HG03280 (cell line): ENCODE results near the gene RNF40.

Experiments
- ATAC-seq: cut with Tn5 transposase; IDR thresholded peaks from one replicate; pipeline ENCODE4 v1.9.1; 2021; ENCODE audit warnings: mild to moderate bottlenecking, moderate library complexity; ENCODE audit not compliant: unreplicated experiment

RNF40 gene

GRCh38 chr16:30761427-30761927, 645 bp upstream of the RNF40 start:
- ATAC-seq = peak; percentile 36

- ATAC-seq = no peak
These were observed 1.0 kb downstream of the RNF40 start for GRCh38 chr16:30762991-30763725.

- no peak for ATAC-seq
These were observed 2.0 kb downstream of the RNF40 start for GRCh38 chr16:30764086-30764485.

- ATAC-seq = no peak
These were observed 2.8 kb downstream of the RNF40 start for GRCh38 chr16:30764816-30765465.

GRCh38 chr16:30766206-30766932, 4.2 kb downstream of the RNF40 start:
- no peak for ATAC-seq

- no peak for ATAC-seq
These were observed 4.8 kb downstream of the RNF40 start for GRCh38 chr16:30766933-30767284.

GRCh38 chr16:30767767-30768465, 5.8 kb downstream of the RNF40 start:
- no peak for ATAC-seq

GRCh38 chr16:30768583-30769181, 6.6 kb downstream of the RNF40 start:
- ATAC-seq = no peak

- no peak for ATAC-seq
These were observed 7.4 kb downstream of the RNF40 start for GRCh38 chr16:30769379-30770089.

GRCh38 chr16:30771726-30772125, 9.6 kb downstream of the RNF40 start:
- ATAC-seq = no peak

GRCh38 chr16:30773826-30774225, 11.7 kb downstream of the RNF40 start:
- no peak for ATAC-seq

- no peak for ATAC-seq
These were observed 12.4 kb downstream of the RNF40 start for GRCh38 chr16:30774367-30775130.

- no peak for ATAC-seq
These were observed 12.9 kb downstream of the RNF40 start for GRCh38 chr16:30775131-30775391.

- no peak for ATAC-seq
These were observed 13.5 kb downstream of the RNF40 start for GRCh38 chr16:30775392-30776188.

- no peak for ATAC-seq
These were observed 15.6 kb downstream of the RNF40 start for GRCh38 chr16:30777591-30778297.

GRCh38 chr16:30778549-30779244, 16.6 kb downstream of the RNF40 start:
- no peak for ATAC-seq

GRCh38 chr16:30779596-30779995, 17.5 kb downstream of the RNF40 start:
- ATAC-seq = no peak

GRCh38 chr16:30780021-30780420, 17.9 kb downstream of the RNF40 start:
- ATAC-seq = no peak
